Panc1 (cell line): ENCODE measurements around the gene POLE4. TPM values are rescaled to one million over a fixed set of nuclear protein-coding genes. Genes with fewer than 3 reads are reported as not detected.
A peak's percentile ranks its signal among the peaks of the same experiment; 100 is the strongest.

ENCODE experiments used
- ATAC-seq: fragments of 200-7000 bp; cut with Tn5 transposase; 2 replicates; pipeline ENCODE4 v1.9.1; 2020; ENCODE audit warnings: mild to moderate bottlenecking, moderate library complexity
- BruUV-seq: library from RNA; stranded (reverse); fragments of 400-500 nt; replicated peaks from 2 replicates; lab custom pipeline; 2021; lab: Mats Ljungman, UMichigan
- CTCF ChIA-PET: fragments of 300-600 bp; sonication (Branson Sonifier 250); formaldehyde crosslinking; loops from one replicate; lab custom pipeline; 2022; ENCODE audit warnings: antibody characterized with exemption; lab: Charles Lee
- POLR2A ChIA-PET: fragments of 300-600 bp; sonication (Branson Sonifier 250); formaldehyde crosslinking; loops from one replicate; lab custom pipeline; 2022; ENCODE audit warnings: antibody characterized with exemption; lab: Charles Lee
- DNase-seq: peaks from one replicate; pipeline ENCODE4 v3.0.0-alpha.2; 2010; ENCODE audit warnings: low read depth, low spot score
- H3K27ac ChIP-seq: 2 replicates; pipeline ENCODE4 v1.5.1; 2011; ENCODE audit warnings: mild to moderate bottlenecking, low read length, inconsistent platforms
- H3K27me3 ChIP-seq: fragments of 200-500 bp; sonication (Bioruptor generic); 2 replicates; pipeline ENCODE4 v1.6.0; 2014; ENCODE audit warnings: low read length, inconsistent platforms; ENCODE audit not compliant: control insufficient read depth, insufficient read depth
- H3K36me3 ChIP-seq: fragments of 200-500 bp; sonication (Bioruptor generic); 2 replicates; pipeline ENCODE4 v1.5.1; 2014; ENCODE audit warnings: inconsistent platforms, mild to moderate bottlenecking, low read length, moderate library complexity; ENCODE audit not compliant: control insufficient read depth, insufficient read depth
- H3K4me1 ChIP-seq: 2 replicates; pipeline ENCODE4 v1.5.1; 2011; ENCODE audit warnings: inconsistent platforms, mild to moderate bottlenecking, low read length, moderate library complexity; ENCODE audit not compliant: control insufficient read depth, insufficient read depth
- H3K4me3 ChIP-seq, 2 experiments: 2 replicates each; pipeline ENCODE4 v1.5.1; 2011 to 2012; ENCODE audit warnings: low read depth in 2 of 2, low read length in 2 of 2, mild to moderate bottlenecking in 2 of 2, inconsistent platforms in 1 of 2, moderate library complexity in 1 of 2
- H3K9me3 ChIP-seq: fragments of 200-500 bp; sonication (Bioruptor generic); 2 replicates; pipeline ENCODE4 v1.5.1; 2014; ENCODE audit warnings: low read depth, mild to moderate bottlenecking, inconsistent platforms, low read length, moderate library complexity; ENCODE audit not compliant: control insufficient read depth, insufficient read depth
- CTCF ChIP-seq: fragments of 450-650 bp; IDR thresholded peaks from 2 replicates; pipeline ENCODE4 v1.5.1; 2017; ENCODE audit warnings: mild to moderate bottlenecking
- POLR2AphosphoS5 ChIP-seq: IDR thresholded peaks from 2 replicates; pipeline ENCODE4 v1.6.1; 2012; ENCODE audit warnings: mild to moderate bottlenecking, low read depth, low read length, moderate library complexity
- SIN3A ChIP-seq: IDR thresholded peaks from 2 replicates; pipeline ENCODE4 v1.6.1; 2012; ENCODE audit warnings: low read depth, mild to moderate bottlenecking, low read length, moderate library complexity, borderline replicate concordance; ENCODE audit not compliant: insufficient read depth
- TCF7L2 ChIP-seq: IDR thresholded peaks from 2 replicates; pipeline ENCODE4 v1.6.1; 2011; ENCODE audit warnings: mild to moderate bottlenecking, low read depth, low read length, inconsistent platforms
- in situ Hi-C: cut with HindIII; loops from 2 replicates; pipeline ENCODE4 v1.10.0; 2016; ENCODE audit warnings: low sequenced_read_pairs, low pct_unique_long_range_greater_than_20kb
- intact Hi-C: fragments of 100-400 bp; cut with micrococcal nuclease; formaldehyde crosslinking; loops from one replicate; pipeline ENCODE4 v1.10.0; 2022; ENCODE audit not compliant: unreplicated experiment
- total RNA-seq: library from RNA; stranded (reverse); gene quantifications from one replicate; pipeline ENCODE4 v1.2.1, GENCODE V29; 2021; ENCODE audit not compliant: unreplicated experiment
- TF ChIP-seq, protein P1 (sequence below), 2 experiments: IDR thresholded peaks; 2 replicates each; pipeline ENCODE4 v1.6.1; 2011 to 2012; ENCODE audit warnings: low read depth in 2 of 2, control low read depth in 1 of 2, low read length in 1 of 2, mild to moderate bottlenecking in 1 of 2, moderate library complexity in 1 of 2; ENCODE audit not compliant: insufficient read depth in 1 of 2

Gene POLE4
- total RNA-seq, 1 experiment from 2014 or later: 103 TPM

- DNase-seq: no peak
- Histone ChIP-seq H3K9me3 (no peaks in the 10 kb centered on the region), H3K27ac (no peak overlapping the region), H3K27me3 (no peaks in the 10 kb centered on the region), H3K36me3 (no peaks in the 10 kb centered on the region), H3K4me3 (no peak overlapping the region), H3K4me1 (no peaks in the 10 kb centered on the region)
- intact Hi-C loops (loop anchor here (10.0 kb wide), 1 partner anchor 138 kb away; no protein-coding TSS in a partner anchor), in situ Hi-C loops (no loop called here)
- POLR2A ChIA-PET: no interaction called here
- CTCF ChIA-PET: no interaction called here
- TF ChIP-seq CTCF (no peak), SIN3A (no peak), TCF7L2 (no peak), POLR2AphosphoS5 (no peak)
- TF ChIP-seq, protein P1, sequence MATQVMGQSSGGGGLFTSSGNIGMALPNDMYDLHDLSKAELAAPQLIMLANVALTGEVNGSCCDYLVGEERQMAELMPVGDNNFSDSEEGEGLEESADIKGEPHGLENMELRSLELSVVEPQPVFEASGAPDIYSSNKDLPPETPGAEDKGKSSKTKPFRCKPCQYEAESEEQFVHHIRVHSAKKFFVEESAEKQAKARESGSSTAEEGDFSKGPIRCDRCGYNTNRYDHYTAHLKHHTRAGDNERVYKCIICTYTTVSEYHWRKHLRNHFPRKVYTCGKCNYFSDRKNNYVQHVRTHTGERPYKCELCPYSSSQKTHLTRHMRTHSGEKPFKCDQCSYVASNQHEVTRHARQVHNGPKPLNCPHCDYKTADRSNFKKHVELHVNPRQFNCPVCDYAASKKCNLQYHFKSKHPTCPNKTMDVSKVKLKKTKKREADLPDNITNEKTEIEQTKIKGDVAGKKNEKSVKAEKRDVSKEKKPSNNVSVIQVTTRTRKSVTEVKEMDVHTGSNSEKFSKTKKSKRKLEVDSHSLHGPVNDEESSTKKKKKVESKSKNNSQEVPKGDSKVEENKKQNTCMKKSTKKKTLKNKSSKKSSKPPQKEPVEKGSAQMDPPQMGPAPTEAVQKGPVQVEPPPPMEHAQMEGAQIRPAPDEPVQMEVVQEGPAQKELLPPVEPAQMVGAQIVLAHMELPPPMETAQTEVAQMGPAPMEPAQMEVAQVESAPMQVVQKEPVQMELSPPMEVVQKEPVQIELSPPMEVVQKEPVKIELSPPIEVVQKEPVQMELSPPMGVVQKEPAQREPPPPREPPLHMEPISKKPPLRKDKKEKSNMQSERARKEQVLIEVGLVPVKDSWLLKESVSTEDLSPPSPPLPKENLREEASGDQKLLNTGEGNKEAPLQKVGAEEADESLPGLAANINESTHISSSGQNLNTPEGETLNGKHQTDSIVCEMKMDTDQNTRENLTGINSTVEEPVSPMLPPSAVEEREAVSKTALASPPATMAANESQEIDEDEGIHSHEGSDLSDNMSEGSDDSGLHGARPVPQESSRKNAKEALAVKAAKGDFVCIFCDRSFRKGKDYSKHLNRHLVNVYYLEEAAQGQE (IDR thresholded peaks at IDR 0.05; ENCODE audit: insufficient read depth in 1 of 2, low read depth in 2 of 2, low read length in 1 of 2): no peak
- no TSS peak for BruUV-seq
- no peak for ATAC-seq
Measured at GRCh38 chr2:74916394-74916793, 42.0 kb upstream of the POLE4 start.

- no peaks in the 10 kb centered on the region for H3K36me3 ChIP-seq
- H3K4me3 ChIP-seq: no peak overlapping the region
- DNase-seq (peak; percentile 64), ATAC-seq (peak; percentile 60)
- POLR2A ChIA-PET: no interaction called here
- H3K4me1 ChIP-seq: no peaks in the 10 kb centered on the region
- TF ChIP-seq CTCF: no peak
- TF ChIP-seq, protein P1 (IDR thresholded peaks at IDR 0.05; ENCODE audit: insufficient read depth in 1 of 2, low read depth in 2 of 2, low read length in 1 of 2): no peak
- no peak for TF ChIP-seq TCF7L2
- TF ChIP-seq POLR2AphosphoS5: no peak
- TF ChIP-seq SIN3A: no peak
- intact Hi-C loops (loop anchor here (2.0 to 10.0 kb wide), 2 partner anchors 137 to 487 kb away; no protein-coding TSS in a partner anchor), in situ Hi-C loops (no loop called here)
- BruUV-seq: no TSS peak
- no peaks in the 10 kb centered on the region for H3K27me3 ChIP-seq
- no peaks in the 10 kb centered on the region for H3K9me3 ChIP-seq
- no peak overlapping the region for H3K27ac ChIP-seq
- CTCF ChIA-PET: no interaction called here
Measured at GRCh38 chr2:74917702-74918619, 40.5 kb upstream of the POLE4 start.
